Measurements from ENCODE around the gene SULT1E1. TPM values are rescaled to one million over a fixed set of nuclear protein-coding genes. Genes with fewer than 3 reads are reported as not detected.

SULT1E1 gene
- total RNA-seq, 2 experiments from 2014 or later: not detected

DNA sequence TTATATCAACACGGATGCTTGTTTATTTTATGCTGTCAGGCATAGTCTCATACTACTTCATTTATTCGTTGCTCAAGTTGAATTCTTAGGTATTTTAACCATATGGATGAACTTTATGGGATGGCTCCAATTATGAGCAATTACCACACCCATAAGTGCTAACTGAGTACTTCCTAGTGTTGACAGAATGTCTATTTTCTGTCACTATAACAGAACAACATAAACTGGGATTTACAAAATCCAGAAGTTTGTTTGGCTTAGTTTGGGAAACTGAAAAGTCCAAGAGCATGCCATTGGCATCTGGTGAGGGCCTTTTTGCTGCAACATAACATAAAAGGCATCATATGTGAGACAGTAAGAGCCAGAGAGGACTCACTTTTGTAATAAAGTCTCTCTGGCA is 21.0 kb downstream of the SULT1E1 start:
- intact Hi-C loops (cut with DNase I, micrococcal nuclease): loop anchor here in 1 of 2 experiments (2.0 kb wide), 1 partner anchor 24 kb away; no protein-coding TSS in a partner anchor
- H3K4me1 Mint-ChIP-seq: peaks cover 4% of the 10 kb centered on the region
- H3K36me3 Mint-ChIP-seq (ENCODE audit: low read depth): no peaks in the 10 kb centered on the region
- DNase-seq: no peak
- H3K27ac Mint-ChIP-seq: no peak overlapping the region
- no peak overlapping the region for H3K4me3 Mint-ChIP-seq
- POLR2A ChIA-PET: no interaction called here
- H3K9me3 Mint-ChIP-seq (ENCODE audit: low read depth): no peaks in the 10 kb centered on the region
- no peak for ATAC-seq
- H3K27me3 Mint-ChIP-seq: no peaks in the 10 kb centered on the region
- CTCF ChIA-PET: interaction anchor here (0.5 kb wide), 1 partner anchor 168 kb away, joined by 3 read pairs; no protein-coding TSS in a partner anchor

DNA sequence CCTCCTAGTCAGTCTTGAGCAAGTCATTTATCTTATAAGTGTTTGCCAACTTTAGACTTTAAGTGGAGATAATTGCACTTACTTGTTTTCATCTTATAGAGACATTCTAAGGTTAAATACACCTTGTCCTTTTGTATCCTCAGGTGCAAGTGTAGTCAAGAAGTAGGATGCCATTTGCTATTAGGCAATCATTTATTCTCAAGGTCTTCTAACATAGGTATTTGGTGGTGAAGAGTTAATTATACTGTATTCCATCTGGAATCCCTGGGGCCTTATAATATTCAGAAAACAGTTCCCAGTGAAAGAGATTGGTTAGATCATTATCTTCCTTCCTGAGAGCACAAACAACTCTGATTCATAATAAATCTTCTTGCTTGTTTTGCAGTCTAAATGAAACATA is 23.7 kb downstream of the SULT1E1 start:
- H3K36me3 Mint-ChIP-seq (ENCODE audit: low read depth): no peaks in the 10 kb centered on the region
- ATAC-seq: no peak
- H3K4me1 Mint-ChIP-seq: peaks cover 11% of the 10 kb centered on the region
- ChIA-PET CTCF (no interaction called here), POLR2A (no interaction called here)
- H3K27me3 Mint-ChIP-seq: no peaks in the 10 kb centered on the region
- intact Hi-C loops (cut with DNase I, micrococcal nuclease): no loop called here
- no peaks in the 10 kb centered on the region for H3K9me3 Mint-ChIP-seq (ENCODE audit: low read depth)
- no peak overlapping the region for H3K27ac Mint-ChIP-seq
- no peak overlapping the region for H3K4me3 Mint-ChIP-seq
- no peak for DNase-seq

DNA sequence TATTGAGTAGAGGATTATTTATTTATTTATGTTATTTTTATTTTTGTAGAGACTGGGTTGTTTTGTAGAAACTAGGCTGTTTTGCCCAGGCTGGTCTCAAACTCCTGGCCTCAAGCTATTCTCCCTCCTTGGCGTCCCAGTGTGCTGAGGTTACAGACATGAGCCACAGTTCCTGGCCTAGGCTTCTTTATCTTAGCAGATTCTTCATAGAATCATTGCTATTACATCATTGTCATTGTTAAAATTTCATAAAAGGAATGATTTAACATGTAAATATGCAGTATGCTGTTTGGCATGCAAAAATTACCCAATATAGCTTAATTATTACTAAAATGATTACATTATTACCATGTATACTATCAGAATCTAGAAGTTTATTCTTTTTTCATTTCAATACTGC is 24.2 kb downstream of the SULT1E1 start:
- POLR2A ChIA-PET: no interaction called here
- no peaks in the 10 kb centered on the region for H3K36me3 Mint-ChIP-seq (ENCODE audit: low read depth)
- peaks cover 16% of the 10 kb centered on the region for H3K4me1 Mint-ChIP-seq
- no peaks in the 10 kb centered on the region for H3K9me3 Mint-ChIP-seq (ENCODE audit: low read depth)
- no peaks in the 10 kb centered on the region for H3K27me3 Mint-ChIP-seq
- CTCF ChIA-PET: interaction anchor here (3.7 kb wide), 1 partner anchor 12 kb away, joined by 17 read pairs; no protein-coding TSS in a partner anchor
- DNase-seq (no peak), ATAC-seq (no peak)
- H3K4me3 Mint-ChIP-seq: no peak overlapping the region
- H3K27ac Mint-ChIP-seq: no peak overlapping the region
- intact Hi-C loops (cut with DNase I, micrococcal nuclease): no loop called here

DNA sequence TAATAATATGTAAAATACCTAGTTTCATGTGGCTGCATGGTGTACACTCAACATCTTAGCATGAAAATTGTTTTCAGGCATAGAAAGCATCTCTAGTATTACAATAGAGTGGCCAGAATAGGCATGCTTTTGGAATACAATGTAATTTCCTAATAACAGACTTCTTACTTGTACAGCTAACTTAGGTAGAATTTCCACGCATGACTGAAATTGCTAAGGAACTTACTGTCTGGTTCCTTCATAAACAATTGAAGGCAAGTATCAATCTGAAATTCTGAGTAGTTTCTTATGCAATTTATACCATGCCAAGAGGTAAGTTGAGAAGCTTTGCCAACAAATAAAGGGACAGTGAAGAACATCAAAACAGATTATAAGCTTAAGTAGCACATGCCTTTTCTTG is 26.7 kb downstream of the SULT1E1 start:
- DNase-seq (no peak), ATAC-seq (no peak)
- ChIA-PET CTCF (interaction anchor here (0.8 to 3.7 kb wide), 3 partner anchors 9 to 47 kb away, joined by 3 to 17 read pairs (median 9); no protein-coding TSS in a partner anchor), POLR2A (no interaction called here)
- intact Hi-C loops (cut with DNase I, micrococcal nuclease): no loop called here
- H3K4me1 Mint-ChIP-seq: peaks cover 18% of the 10 kb centered on the region
- H3K27me3 Mint-ChIP-seq: no peaks in the 10 kb centered on the region
- no peaks in the 10 kb centered on the region for H3K36me3 Mint-ChIP-seq (ENCODE audit: low read depth)
- no peaks in the 10 kb centered on the region for H3K9me3 Mint-ChIP-seq (ENCODE audit: low read depth)
- H3K27ac Mint-ChIP-seq: no peak overlapping the region
- no peak overlapping the region for H3K4me3 Mint-ChIP-seq

DNA sequence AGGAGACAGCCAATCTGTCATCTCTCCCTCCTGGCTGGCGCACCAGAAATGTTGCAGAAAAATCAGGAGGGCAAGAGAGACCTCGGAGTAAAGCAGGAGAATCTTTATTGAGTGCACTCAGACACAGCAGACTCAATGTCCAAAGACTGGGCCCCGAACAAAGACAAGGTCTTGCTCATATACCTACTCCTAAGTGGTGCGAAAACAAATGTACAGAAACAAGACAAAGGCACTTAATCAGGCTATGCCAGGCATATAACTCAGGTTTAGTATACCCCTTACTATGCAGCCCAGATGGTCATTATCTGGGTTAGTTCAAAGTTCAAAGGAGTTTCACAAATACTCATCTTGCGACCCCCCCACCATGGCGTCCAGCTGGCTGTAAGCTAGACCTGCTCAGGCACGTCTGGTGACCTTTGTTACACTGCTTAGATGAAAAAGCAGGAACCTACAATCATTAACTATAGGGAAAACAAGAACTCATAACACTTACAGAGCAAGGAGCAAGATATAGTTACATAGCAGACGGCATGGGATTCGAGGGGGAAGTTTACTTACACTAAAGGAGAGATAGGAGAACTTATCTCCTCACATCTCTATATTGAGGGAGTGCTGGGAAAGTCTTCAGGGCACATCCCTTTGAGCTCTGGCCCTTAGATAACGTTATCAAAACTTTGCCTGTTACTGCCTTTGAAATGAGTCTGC is 27.5 kb downstream of the SULT1E1 start:
- Mint-ChIP-seq H3K27me3 (no peaks in the 10 kb centered on the region), H3K4me1 (peaks cover 18% of the 10 kb centered on the region), H3K27ac (no peak overlapping the region), H3K36me3 (ENCODE audit: low read depth) (no peaks in the 10 kb centered on the region), H3K4me3 (no peak overlapping the region), H3K9me3 (ENCODE audit: low read depth) (no peaks in the 10 kb centered on the region)
- intact Hi-C loops (cut with DNase I, micrococcal nuclease): no loop called here
- DNase-seq (no peak), ATAC-seq (no peak)
- ChIA-PET POLR2A (no interaction called here), CTCF (interaction anchor here (3.7 kb wide), 1 partner anchor 8 kb away, joined by 17 read pairs; no protein-coding TSS in a partner anchor)

DNA sequence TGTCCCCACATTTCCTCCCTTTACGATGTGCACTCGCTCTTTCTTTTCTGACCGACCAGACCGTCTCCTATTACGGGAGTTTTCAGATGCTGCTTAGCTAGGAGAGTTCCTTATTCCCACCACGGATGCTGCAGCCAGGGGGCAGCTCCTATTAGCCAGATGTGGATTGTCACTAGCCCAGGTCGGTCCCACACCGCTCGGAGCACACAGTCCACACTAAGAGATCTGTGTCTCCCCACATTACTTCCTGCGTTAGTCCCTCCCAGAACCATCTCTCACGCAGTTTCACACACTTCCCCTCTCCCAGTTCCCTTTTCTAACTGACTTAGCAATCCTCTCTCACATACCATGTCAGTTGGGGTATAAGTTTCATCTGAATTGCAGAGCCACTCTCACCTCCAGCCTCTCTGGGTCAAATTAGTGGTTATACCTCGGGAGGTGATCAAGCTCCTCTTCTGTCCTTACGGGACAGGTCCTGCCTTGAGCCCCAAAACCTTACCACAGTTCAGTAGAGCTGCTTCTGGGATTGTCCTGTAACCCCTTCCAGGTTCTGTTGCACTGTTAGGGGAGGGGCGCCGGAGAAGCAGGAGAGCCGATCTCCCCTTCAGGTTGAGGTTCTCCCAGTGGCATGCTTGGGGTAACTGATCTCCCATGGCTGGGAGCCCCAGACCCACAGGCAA is 28.2 kb downstream of the SULT1E1 start:
- H3K27ac Mint-ChIP-seq: peak overlapping the region; percentile 83
- peak; percentile 16 for DNase-seq
- ChIA-PET POLR2A (no interaction called here), CTCF (interaction anchor here (1.6 kb wide), 1 partner anchor 50 kb away, joined by 4 read pairs; no protein-coding TSS in a partner anchor)
- no peaks in the 10 kb centered on the region for H3K9me3 Mint-ChIP-seq (ENCODE audit: low read depth)
- H3K27me3 Mint-ChIP-seq: no peaks in the 10 kb centered on the region
- ATAC-seq: peak; percentile 81
- peaks cover 18% of the 10 kb centered on the region for H3K4me1 Mint-ChIP-seq
- H3K36me3 Mint-ChIP-seq (ENCODE audit: low read depth): no peaks in the 10 kb centered on the region
- peak overlapping the region; percentile 60 for H3K4me3 Mint-ChIP-seq
- intact Hi-C loops (cut with DNase I, micrococcal nuclease): no loop called here

DNA sequence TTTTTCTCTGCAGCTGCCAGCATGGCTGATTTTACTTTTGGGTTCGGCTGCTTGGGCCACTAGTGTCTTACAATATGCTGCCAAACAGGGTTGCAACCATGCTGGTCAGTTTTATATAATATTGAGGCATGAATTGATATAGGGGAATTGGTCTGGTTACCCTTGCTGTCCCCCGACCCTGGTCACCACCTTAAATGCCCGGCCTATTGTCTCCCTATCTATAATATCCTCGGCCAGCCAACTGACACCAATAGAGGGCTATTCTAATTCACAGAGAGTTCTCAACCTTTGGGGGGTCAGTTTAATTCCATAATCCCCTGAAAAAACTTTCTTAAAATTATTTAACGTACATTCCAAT is 28.7 kb downstream of the SULT1E1 start:
- Mint-ChIP-seq H3K9me3 (ENCODE audit: low read depth) (no peaks in the 10 kb centered on the region), H3K27me3 (no peaks in the 10 kb centered on the region), H3K4me1 (peaks cover 15% of the 10 kb centered on the region), H3K4me3 (peak overlapping the region; percentile 60), H3K27ac (no peak overlapping the region), H3K36me3 (ENCODE audit: low read depth) (no peaks in the 10 kb centered on the region)
- no peak for DNase-seq
- ChIA-PET CTCF (interaction anchor here (0.6 to 1.6 kb wide), 2 partner anchors 9 to 50 kb away, joined by 4 read pairs; no protein-coding TSS in a partner anchor), POLR2A (no interaction called here)
- intact Hi-C loops (cut with DNase I, micrococcal nuclease): no loop called here
- no peak for ATAC-seq

DNA sequence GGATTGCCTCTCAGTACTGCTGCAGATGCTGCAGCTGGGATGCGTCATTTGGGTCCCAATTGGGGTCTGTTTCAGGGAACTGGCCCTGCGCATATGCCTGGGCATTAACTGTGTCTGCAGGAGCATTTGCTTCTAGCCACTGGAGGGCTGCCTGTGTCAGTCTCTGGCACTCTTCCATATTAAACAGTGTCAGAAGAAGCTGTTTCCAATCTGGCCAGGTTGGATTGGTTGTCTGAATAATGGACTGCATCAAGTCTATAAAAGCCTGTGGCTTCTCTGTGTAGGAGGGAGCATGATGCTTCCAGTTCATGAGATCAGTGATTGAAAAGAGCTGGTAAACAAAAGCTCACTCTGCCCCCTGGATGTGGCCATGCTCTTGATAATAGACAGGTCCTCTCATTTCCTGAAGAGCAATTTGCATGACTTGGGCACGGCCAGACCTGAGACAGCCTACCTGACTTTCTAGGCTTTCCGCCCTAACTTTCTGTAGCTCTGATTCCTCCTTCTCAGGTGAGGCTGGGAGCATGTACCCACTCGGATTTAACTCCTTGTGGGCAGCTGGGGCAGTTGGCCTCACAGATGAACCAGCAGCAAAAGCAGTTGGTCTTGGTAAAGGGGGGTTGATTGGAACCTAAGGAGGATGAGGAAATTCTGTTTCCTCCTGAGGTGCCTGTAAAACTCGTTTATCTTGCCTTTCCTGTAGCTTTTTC is 29.2 kb downstream of the SULT1E1 start:
- Mint-ChIP-seq H3K27ac (no peak overlapping the region), H3K4me1 (peaks cover 14% of the 10 kb centered on the region), H3K36me3 (ENCODE audit: low read depth) (no peaks in the 10 kb centered on the region), H3K27me3 (no peaks in the 10 kb centered on the region), H3K9me3 (ENCODE audit: low read depth) (no peaks in the 10 kb centered on the region), H3K4me3 (no peak overlapping the region)
- ATAC-seq: no peak
- ChIA-PET POLR2A (no interaction called here), CTCF (interaction anchor here (0.6 to 1.6 kb wide), 2 partner anchors 10 to 51 kb away, joined by 4 read pairs; no protein-coding TSS in a partner anchor)
- intact Hi-C loops (cut with DNase I, micrococcal nuclease): no loop called here
- peak; percentile 16 for DNase-seq

DNA sequence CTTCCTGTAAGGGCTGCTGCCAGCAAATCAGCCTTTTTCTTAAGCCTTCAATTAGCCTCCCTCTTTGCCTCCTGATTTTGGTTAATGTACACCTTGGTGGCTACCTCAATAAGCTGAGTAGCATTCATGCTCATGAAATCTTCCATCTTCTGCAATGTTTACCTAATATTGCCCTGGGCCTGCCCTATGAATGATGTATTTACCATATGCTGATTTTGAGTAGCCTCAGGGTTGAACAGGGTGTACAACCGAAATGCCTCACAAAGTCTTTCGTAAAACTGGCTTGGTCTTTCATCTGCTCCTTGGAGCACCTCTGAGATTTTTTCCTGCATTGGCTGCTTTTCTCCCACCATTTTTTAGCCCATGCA is 29.8 kb downstream of the SULT1E1 start:
- no peak overlapping the region for H3K4me3 Mint-ChIP-seq
- DNase-seq (no peak), ATAC-seq (no peak)
- POLR2A ChIA-PET: no interaction called here
- intact Hi-C loops (cut with DNase I, micrococcal nuclease): no loop called here
- H3K36me3 Mint-ChIP-seq (ENCODE audit: low read depth): no peaks in the 10 kb centered on the region
- no peaks in the 10 kb centered on the region for H3K27me3 Mint-ChIP-seq
- peaks cover 14% of the 10 kb centered on the region for H3K4me1 Mint-ChIP-seq
- no peak overlapping the region for H3K27ac Mint-ChIP-seq
- CTCF ChIA-PET: interaction anchor here (1.6 kb wide), 1 partner anchor 51 kb away, joined by 4 read pairs; no protein-coding TSS in a partner anchor
- H3K9me3 Mint-ChIP-seq (ENCODE audit: low read depth): no peaks in the 10 kb centered on the region

DNA sequence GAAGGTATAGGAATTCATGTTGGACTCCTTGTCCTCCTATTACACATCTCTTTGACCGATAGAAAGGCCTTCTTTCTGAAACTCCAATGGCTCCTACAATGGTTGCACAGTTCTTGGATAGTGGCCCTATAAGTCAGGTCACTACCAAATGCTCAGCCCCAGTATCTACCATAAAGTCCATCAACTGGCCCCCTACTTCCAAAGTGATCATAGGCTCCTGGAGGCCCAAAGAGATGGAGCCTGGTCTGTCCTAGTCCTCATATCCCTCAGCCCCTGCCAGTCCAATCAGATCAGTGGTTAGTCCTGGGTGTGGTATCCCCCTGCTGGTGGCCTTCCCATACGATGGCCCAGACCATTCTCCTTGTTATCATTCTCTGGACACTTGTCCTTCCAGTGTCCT is 30.3 kb downstream of the SULT1E1 start:
- Mint-ChIP-seq H3K36me3 (ENCODE audit: low read depth) (no peaks in the 10 kb centered on the region), H3K4me3 (no peak overlapping the region), H3K27me3 (no peaks in the 10 kb centered on the region), H3K9me3 (ENCODE audit: low read depth) (no peaks in the 10 kb centered on the region), H3K4me1 (peaks cover 14% of the 10 kb centered on the region), H3K27ac (no peak overlapping the region)
- ChIA-PET POLR2A (no interaction called here), CTCF (no interaction called here)
- intact Hi-C loops (cut with DNase I, micrococcal nuclease): no loop called here
- ATAC-seq (no peak), DNase-seq (no peak)

DNA sequence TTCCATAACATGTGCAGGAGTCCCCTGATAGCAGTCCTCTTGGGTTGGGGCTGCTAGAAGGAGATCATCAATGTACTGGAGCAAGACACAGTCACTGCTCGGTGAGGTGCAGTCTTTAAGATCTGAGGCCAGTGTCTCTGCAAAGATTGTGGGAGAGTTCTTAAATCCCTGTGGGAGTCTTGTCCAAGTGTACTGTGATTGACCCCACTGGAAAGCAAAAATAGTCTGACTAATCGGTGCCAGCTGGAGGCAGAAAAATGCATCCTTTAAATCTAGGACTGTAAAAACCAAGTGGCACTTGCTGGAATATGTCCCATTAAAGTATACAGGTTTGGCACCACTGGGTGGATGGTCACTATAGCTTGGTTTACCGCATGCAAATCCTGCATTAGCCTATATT is 31.1 kb downstream of the SULT1E1 start:
- Mint-ChIP-seq H3K9me3 (ENCODE audit: low read depth) (no peaks in the 10 kb centered on the region), H3K4me1 (peaks cover 14% of the 10 kb centered on the region), H3K4me3 (no peak overlapping the region), H3K27ac (no peak overlapping the region), H3K27me3 (no peaks in the 10 kb centered on the region), H3K36me3 (ENCODE audit: low read depth) (no peaks in the 10 kb centered on the region)
- DNase-seq (no peak), ATAC-seq (no peak)
- CTCF ChIA-PET: interaction anchor here (1.0 kb wide), 1 partner anchor 10 kb away, joined by 3 read pairs; no protein-coding TSS in a partner anchor
- POLR2A ChIA-PET: no interaction called here
- intact Hi-C loops (cut with DNase I, micrococcal nuclease): no loop called here
